GM12874 (cell line): ENCODE measurements around the gene ZNF385D.

Source experiments
- CTCF ChIP-seq: IDR thresholded peaks from 2 replicates; pipeline ENCODE4 v1.5.1; 2011; ENCODE audit warnings: low read depth, mild to moderate bottlenecking, control low read depth, low read length, moderate library complexity; ENCODE audit not compliant: insufficient read depth

The ZNF385D gene

GRCh38 chr3:21441821-21442220 is 309.2 kb downstream of the ZNF385D start:
- TF ChIP-seq CTCF: no peak

GRCh38 chr3:21436835-21437234 is 314.2 kb downstream of the ZNF385D start:
- no peak for TF ChIP-seq CTCF

GRCh38 chr3:21435871-21436270 is 315.1 kb downstream of the ZNF385D start:
- no peak for TF ChIP-seq CTCF

- TF ChIP-seq CTCF: no peak
Measured at GRCh38 chr3:21434310-21434709, 316.7 kb downstream of the ZNF385D start.

- TF ChIP-seq CTCF: no peak
Measured at GRCh38 chr3:21433751-21434150, 317.3 kb downstream of the ZNF385D start.

- TF ChIP-seq CTCF: no peak
Measured at GRCh38 chr3:21426920-21427319, 324.1 kb downstream of the ZNF385D start.

- TF ChIP-seq CTCF: no peak
Measured at GRCh38 chr3:21425715-21426114, 325.3 kb downstream of the ZNF385D start.

- no peak for TF ChIP-seq CTCF
Measured at GRCh38 chr3:21421096-21421495, 329.9 kb downstream of the ZNF385D start.
